SH-SY5Y (cell line): ENCODE data around the gene ZNF740.

Experiments
- GATA2 ChIP-seq: IDR thresholded peaks from 2 replicates; pipeline ENCODE4 v1.6.1; 2011; ENCODE audit warnings: mild to moderate bottlenecking, low read depth, low read length
- GATA3 ChIP-seq: IDR thresholded peaks from 2 replicates; pipeline ENCODE4 v1.6.1; 2011; ENCODE audit warnings: low read depth, mild to moderate bottlenecking, low read length, moderate library complexity

ZNF740 gene

DNA sequence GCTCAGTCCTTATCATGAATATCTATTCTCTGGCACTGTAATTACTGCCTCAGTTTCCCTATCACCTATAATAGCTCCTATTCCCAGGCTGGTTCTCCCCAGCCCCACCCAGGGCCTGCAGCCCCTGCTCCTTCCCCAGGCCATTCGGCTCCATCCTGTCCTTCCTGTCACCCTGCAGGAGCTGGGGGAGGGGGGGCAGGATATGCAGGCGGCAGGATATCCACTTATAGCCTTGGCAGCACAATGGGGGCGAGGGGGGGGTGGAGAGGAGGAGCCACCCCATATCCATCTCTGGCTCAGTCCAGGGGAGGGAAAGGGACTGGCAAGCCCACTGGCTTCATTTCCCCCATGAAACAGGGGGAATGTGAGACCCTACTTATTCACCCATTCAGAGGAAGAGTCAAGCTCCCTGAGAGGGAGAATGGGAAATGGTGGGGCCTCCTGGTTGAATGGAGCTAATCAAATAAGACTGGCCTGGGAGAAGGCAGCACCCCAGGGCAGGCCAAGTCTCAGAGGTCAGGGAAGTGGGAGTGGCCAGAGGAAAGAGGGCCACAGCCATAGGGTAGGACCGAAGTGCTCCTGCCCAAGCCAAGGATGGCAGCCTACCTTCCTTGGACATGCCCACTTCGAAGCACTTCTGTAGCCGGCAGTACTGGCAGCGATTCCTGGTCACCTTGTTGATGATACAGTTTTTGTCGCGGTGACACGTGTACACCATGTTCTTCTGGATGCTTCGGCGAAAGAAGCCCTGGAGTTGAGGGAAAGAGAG lies 34.3 kb downstream of the ZNF740 start:
- TF ChIP-seq GATA2: no peak

DNA sequence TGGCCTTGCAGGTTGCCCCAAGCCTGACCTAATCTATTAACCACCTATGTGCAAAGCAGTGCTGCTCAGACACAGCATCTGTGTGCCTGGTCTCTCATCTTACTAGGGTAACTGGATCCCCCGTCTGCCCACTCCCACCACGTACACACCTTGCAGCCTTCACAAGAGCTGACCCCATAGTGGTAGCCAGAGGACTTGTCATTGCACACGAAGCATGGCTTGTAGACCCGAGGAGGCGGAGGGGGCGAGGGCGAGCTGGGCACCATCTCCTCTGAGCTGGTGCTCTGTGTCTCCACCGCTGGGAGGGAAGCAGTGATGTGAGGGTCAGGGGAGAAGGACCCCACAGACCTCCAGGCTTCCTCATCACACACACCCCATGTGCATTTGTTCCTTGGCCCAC lies 35.0 kb downstream of the ZNF740 start:
- no peak for TF ChIP-seq GATA2
- no peak for TF ChIP-seq GATA3

DNA sequence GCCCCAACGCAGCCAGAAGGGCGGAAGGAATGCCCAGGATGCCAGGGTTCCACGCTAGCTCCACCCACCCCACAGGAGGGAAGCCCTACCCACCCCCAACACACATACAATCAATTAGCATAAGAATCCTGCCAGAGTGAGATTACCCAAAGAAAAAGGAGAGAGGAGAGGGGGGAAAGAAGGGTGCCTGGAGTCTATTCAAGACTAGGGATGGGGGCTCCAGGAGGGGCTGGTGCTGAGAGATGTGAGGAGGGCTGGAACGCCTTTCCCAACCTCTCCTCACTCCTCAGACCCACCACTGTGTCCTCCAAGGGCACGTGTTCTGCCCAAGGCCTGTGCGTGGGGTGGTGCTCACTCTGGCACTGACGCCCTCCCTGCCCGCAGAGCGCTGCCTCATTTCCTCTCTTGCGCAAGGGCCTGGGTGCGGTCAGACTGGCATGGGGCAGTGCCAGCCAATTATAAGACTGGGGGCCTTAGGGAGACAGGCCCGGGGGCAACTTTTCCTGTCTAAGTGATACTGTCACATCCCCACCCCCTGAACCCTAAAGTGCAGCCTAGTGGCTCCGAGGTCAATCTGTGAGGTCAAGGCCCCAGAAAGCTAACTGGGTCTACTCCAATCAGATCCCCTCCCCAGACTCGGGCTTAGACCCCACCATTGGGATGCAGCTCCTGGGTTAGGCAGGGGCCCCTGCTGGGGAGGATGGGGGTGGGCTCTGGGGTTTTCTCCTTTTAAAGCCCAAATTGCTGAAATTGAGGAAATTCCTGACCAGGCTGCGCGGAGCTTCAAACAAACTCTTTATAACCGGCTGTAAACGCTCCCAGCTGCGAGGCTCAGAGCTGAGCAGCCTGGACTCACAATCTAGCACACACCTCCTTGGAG lies 36.8 kb downstream of the ZNF740 start:
- TF ChIP-seq GATA3 (no peak), GATA2 (no peak)

DNA sequence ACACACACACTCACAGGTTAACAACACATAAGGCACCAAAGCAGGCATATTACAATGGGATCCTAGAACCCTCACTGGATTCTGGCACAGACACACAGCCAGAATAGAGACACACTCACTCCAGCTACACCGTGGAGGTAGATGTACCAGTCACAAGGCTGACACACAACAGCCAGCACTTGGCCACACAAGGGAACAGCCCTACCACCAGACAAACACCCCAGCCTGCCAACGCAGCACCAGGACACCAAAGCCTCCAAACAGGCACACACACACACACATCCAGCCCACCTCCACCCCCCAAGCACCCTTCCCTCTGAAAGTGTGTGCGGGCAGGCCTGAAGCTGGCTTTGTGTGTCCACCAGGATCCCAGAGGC lies 37.4 kb downstream of the ZNF740 start:
- TF ChIP-seq GATA2 (no peak), GATA3 (no peak)

DNA sequence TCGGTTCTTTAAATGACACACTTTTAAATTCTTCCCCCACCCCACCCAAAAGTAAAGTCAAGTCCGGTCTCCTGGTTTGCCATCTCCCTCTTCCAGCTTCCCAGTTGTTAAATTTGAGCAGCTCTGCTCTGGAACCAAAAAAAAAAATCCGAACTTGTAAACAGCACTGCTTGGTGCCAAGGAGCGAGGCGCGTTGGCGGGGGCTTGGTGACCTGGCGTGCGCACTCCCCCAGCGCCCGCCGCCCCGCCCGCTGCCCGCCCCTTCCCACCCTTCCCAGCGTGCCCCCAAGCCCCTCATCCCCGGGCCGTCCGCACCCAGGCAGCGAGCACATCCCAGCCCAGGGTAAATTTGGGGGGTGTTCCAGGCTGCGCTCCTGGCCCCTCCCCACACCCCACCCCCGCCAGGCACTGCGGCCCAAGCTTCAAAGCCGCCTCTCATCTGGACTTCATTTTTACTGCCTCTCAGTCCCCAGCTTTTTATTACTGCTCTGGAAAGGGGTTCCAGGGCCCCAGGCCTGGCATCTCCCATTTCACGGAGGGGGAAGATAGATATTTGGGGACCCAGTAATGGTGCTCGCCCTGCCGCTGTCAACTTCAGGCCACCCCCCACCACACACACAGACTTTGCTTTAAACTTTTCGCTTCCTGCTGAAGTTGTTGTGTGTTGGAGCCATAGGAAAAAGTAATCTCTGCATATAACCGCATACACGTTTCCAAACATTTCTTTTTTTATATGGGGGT lies 38.2 kb downstream of the ZNF740 start:
- no peak for TF ChIP-seq GATA2
- no peak for TF ChIP-seq GATA3

DNA sequence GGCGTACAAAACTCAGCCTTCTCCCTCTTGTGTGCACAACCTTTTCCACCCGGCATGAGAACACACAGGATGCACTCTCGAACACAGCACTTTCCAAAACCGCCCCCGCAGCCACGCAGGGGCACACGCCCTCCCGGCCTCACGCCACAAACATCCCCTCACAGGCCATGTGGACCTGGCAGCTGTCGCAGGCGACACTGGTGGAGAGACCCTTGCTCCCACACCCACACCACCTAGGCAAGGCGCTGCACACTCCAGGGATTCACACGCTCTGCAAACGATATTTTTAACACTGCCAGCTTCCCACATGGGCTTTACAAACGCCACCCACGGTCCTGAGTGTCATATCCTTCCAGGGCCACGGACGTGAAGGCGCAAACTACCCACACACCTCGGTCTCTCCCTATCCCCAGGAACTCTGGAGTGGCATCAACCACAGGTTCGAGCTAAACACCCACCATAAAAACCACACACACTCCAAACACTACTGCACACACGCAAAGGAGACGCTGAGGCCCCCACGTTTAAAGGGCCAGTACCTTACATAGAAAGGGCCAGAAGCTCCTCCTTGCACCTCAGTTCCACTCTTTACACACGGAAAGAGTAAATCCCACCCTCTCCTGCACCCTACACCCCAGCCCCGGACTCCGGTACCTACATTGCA lies 38.9 kb downstream of the ZNF740 start:
- no peak for TF ChIP-seq GATA2
- no peak for TF ChIP-seq GATA3

DNA sequence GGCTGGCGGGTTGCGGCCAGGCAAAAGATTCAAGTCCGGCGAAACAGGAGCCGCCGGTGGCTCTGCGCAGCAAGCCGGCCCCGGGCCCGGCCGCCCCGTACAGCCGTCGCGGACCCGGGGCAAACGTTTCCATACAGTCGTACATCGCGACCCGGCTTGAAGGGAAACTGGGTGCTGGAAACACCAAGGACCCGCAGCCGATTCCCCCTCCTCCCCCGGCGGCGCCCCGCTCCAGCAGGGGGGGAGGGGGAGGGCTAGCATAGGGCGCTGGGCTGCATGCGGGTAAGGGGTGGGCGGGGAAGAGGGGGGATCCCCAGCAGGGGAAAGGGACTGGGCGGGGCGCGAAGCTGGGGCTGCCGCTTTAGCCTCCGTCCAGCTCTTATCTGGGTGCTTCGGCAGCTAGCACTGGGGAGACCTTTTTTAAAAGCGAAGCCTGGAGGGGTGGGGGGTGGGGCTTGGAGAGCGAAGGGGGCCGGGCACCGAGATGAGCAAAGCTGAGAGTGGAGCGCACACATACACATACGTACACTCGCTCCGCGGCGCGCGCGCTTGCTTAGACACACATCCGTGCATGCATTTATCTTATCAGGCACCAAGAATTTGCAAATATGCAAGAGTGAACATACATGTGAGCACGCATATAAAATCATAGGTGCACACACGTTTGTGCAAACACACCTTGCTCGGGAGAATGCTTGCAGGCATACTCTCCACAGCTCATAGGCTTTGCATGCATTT lies 39.6 kb downstream of the ZNF740 start:
- TF ChIP-seq GATA3 (no peak), GATA2 (no peak)

DNA sequence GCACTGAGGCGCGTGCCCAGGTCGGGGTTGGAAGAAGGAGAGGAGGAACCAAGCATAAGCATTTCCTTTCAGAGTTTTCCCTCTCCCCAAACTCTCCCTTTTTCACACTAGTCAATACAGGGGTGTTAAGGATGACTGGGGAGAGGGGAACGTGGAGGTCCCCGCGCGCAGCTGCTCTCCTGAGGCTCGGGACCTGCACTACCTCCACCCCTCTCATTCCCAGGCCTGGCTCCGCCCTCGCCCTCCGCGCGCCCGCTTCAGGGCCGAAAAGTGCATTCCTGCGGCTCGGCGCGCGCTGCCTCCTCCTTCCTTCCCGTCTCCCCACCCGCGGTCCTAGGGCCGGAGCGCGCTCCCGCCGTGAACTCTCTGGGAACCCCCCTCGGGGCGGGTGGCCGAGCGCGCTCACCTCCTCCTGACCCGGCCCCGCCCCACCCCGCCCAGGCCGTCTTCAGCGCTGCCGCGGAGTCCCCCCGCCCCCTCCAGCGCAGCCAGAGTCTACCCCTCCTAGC lies 40.2 kb downstream of the ZNF740 start:
- TF ChIP-seq GATA3: no peak
- no peak for TF ChIP-seq GATA2

DNA sequence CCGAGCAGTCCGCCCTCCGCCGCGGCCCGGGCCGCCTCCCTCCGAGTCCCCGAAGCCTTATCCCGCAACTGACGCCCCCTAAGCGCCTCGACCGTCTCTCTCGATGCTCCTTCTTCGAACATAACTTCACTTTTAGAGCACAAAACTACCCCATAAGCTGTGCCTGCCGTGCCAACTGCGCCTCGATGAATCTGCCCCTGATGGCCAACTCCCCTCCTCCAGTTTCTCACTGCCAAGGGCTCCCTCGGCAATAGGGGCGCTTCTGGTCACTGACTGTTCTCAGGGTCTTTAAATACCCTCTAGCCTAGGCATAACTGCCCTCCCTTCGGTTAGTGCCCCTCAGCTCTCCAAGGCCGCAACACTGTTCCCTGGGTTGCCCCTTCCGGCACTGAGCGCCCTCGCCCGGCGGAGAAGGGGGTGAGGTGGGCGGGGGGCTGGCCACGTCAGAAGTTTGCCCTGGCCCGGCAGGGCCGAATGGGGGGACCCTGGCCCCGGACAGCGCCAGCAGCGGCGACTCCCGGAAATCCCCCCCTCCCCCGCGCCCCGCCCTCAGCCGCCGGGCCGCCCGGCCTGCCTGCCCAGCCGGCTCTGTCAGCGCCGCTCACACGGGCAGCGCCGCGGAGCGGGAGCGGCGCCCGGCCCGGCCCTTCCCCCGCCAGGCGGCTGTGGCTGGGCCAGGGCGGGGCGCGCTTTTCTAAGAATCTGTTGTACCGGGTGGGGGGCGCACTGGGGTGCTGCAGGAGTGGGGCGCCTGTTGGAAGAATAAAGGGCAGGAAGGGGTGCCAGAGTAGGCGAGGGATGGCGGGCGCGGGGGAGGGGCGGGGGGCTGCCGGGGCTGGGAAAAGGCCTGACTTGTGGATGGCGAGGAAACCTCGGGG lies 40.9 kb downstream of the ZNF740 start:
- no peak for TF ChIP-seq GATA2
- TF ChIP-seq GATA3: no peak

DNA sequence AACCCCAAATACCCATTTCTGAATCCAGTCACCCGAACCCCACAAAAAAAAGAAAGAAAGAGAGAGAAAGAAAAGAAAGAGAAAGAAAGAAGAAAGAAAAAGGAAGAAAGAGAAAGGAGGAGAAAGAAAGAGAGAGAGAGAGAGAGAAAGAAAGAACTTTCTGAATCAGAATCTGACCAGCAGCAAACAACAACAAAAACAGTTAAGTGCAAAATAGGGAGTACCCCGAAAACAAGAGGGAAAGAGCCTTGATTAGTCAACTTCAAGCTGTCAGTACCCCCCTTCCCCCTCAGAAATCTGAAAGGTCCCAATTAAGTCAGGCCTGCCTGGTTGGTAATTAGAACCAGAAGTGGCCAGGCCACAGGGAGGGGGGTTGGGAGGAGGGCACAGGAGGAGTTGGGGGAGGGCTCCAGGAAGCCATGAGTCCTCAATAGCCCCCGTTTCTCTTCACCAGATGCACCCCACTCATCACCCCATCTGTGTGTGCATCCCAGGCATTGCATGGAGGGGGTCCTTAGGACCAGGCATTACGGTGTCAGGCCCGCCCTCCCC lies 41.7 kb downstream of the ZNF740 start:
- TF ChIP-seq GATA2 (no peak), GATA3 (no peak)

DNA sequence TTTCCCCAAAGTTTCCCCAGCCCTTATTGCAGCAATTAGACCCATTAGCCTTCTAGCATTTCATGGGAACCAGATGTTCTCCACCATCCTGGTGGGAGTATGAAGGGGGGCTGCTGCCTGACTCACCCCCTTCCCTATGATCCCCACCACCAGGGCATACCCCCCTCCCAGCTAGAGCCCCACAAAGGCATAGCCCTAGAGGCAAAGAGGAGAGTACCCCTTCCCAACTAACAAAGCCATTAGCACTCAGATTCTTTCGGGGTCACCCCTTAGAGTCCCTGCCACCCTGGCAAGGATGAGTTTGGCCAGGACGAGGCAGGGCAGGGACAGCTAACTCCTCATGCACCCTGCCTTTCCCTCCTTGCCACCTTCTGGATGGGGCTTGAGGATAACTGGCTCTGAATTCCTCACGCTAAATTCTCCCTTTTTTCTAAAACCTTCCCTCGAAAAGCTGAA lies 42.3 kb downstream of the ZNF740 start:
- TF ChIP-seq GATA2: no peak
- no peak for TF ChIP-seq GATA3

DNA sequence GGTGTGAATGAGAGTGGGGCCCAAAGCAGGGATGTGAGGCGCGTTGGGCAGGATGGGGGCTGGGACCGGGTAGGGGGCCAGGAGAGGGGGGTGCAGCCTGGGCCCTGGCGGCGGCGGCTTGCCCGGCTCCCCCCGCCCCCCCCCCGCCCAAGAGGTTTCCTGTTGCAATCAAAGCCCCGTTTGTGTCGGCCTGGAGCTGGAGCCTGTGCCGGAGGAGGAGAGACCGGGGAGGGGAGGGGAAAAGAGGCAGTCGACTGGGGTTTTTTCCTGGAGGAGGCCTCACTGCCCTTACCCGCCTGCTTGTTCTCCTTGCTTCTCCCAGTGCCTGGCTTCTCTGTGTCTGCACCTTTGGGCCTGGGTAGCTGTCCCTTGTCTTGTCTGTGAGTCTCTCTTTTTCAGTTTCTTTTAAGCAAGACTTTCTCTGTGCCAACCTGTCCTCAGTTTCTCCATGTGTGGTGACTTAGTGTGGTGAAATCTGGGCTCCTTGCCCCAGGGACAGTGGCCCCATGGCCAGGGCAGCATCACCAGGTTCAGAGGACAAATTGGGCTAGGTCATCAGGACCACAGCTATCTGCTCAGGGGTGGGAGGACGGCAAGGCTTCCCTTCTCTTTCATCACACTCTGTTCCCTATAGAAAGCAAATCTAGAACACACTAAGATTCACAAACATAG lies 43.0 kb downstream of the ZNF740 start:
- TF ChIP-seq GATA2 (no peak), GATA3 (no peak)
